ENCODE data around the gene TMOD4. TPM values are rescaled to one million over a fixed set of nuclear protein-coding genes. Genes with fewer than 3 reads are reported as not detected.

The TMOD4 gene
- total RNA-seq, 1 donor from 2014 or later, result 1.5 TPM

GRCh38 chr1:151133018-151133806 lies 42.6 kb downstream of the TMOD4 start:
- peaks cover 8% of the 10 kb centered on the region for H3K4me1 Mint-ChIP-seq (ENCODE audit: low read depth)
- no peak for DNase-seq (ENCODE audit: low spot score, unreplicated experiment)
- no peak overlapping the region for H3K27ac Mint-ChIP-seq
- peaks cover 42% of the 10 kb centered on the region for H3K27me3 Mint-ChIP-seq
- no peak overlapping the region for H3K4me3 Mint-ChIP-seq (ENCODE audit: low read depth)
- H3K36me3 Mint-ChIP-seq (ENCODE audit: insufficient read depth), result peaks cover 27% of the 10 kb centered on the region
- no peak for TF ChIP-seq CTCF (IDR thresholded peaks at IDR 0.05; ENCODE audit: unreplicated experiment)
- H3K9me3 Mint-ChIP-seq (ENCODE audit: low read depth), result no peaks in the 10 kb centered on the region

GRCh38 chr1:151132335-151133017 lies 43.3 kb downstream of the TMOD4 start:
- no peak for DNase-seq (ENCODE audit: low spot score, unreplicated experiment)
- no peak for TF ChIP-seq CTCF (IDR thresholded peaks at IDR 0.05; ENCODE audit: unreplicated experiment)
- Mint-ChIP-seq H3K27me3 (peaks cover 42% of the 10 kb centered on the region), H3K36me3 (ENCODE audit: insufficient read depth) (peaks cover 26% of the 10 kb centered on the region), H3K9me3 (ENCODE audit: low read depth) (no peaks in the 10 kb centered on the region), H3K4me1 (ENCODE audit: low read depth) (peaks cover 8% of the 10 kb centered on the region), H3K4me3 (ENCODE audit: low read depth) (peak overlapping the region; percentile 71), H3K27ac (no peak overlapping the region)

GRCh38 chr1:151131701-151132334 lies 44.0 kb downstream of the TMOD4 start:
- TF ChIP-seq CTCF (IDR thresholded peaks at IDR 0.05; ENCODE audit: unreplicated experiment), result no peak
- peaks cover 42% of the 10 kb centered on the region for H3K27me3 Mint-ChIP-seq
- peaks cover 24% of the 10 kb centered on the region for H3K36me3 Mint-ChIP-seq (ENCODE audit: insufficient read depth)
- H3K4me3 Mint-ChIP-seq (ENCODE audit: low read depth), result peak overlapping the region; percentile 71
- DNase-seq (ENCODE audit: low spot score, unreplicated experiment), result peak; percentile 23
- H3K9me3 Mint-ChIP-seq (ENCODE audit: low read depth), result no peaks in the 10 kb centered on the region
- peak overlapping the region; percentile 61 for H3K27ac Mint-ChIP-seq
- H3K4me1 Mint-ChIP-seq (ENCODE audit: low read depth), result peaks cover 8% of the 10 kb centered on the region

- DNase-seq (ENCODE audit: low spot score, unreplicated experiment), result peak; percentile 74
- peak overlapping the region; percentile 77 for H3K27ac Mint-ChIP-seq
- no peaks in the 10 kb centered on the region for H3K9me3 Mint-ChIP-seq (ENCODE audit: low read depth)
- peaks cover 9% of the 10 kb centered on the region for H3K4me1 Mint-ChIP-seq (ENCODE audit: low read depth)
- H3K27me3 Mint-ChIP-seq, result peaks cover 40% of the 10 kb centered on the region
- H3K4me3 Mint-ChIP-seq (ENCODE audit: low read depth), result peak overlapping the region; percentile 71
- H3K36me3 Mint-ChIP-seq (ENCODE audit: insufficient read depth), result peaks cover 18% of the 10 kb centered on the region
- no peak for TF ChIP-seq CTCF (IDR thresholded peaks at IDR 0.05; ENCODE audit: unreplicated experiment)
Measured at GRCh38 chr1:151130987-151131586, 44.7 kb downstream of the TMOD4 start.

- no peak for TF ChIP-seq CTCF (IDR thresholded peaks at IDR 0.05; ENCODE audit: unreplicated experiment)
- no peak for DNase-seq (ENCODE audit: low spot score, unreplicated experiment)
- peaks cover 13% of the 10 kb centered on the region for H3K4me1 Mint-ChIP-seq (ENCODE audit: low read depth)
Measured at GRCh38 chr1:151128800-151129199, 47.0 kb downstream of the TMOD4 start.

More at GRCh38 chr1:151128800-151129199, 47.0 kb downstream of the TMOD4 start:
- peaks cover 24% of the 10 kb centered on the region for H3K27me3 Mint-ChIP-seq
- H3K27ac Mint-ChIP-seq, result no peak overlapping the region
- no peak overlapping the region for H3K4me3 Mint-ChIP-seq (ENCODE audit: low read depth)
- H3K9me3 Mint-ChIP-seq (ENCODE audit: low read depth), result no peaks in the 10 kb centered on the region
- H3K36me3 Mint-ChIP-seq (ENCODE audit: insufficient read depth), result peaks cover 1% of the 10 kb centered on the region

Data from progenitor cell of endocrine pancreas (in vitro differentiated cells).